GM12801 (cell line): ENCODE results near the gene COL21A1.

Source experiments
- CTCF ChIP-seq: IDR thresholded peaks from one replicate; pipeline ENCODE4 v1.5.1; 2011; ENCODE audit warnings: control low read depth; ENCODE audit not compliant: insufficient read length; ENCODE audit errors: extremely low read depth

COL21A1 gene

GRCh38 chr6:56246881-56247653 is at the start of gene COL21A1:
Gene COL21A1, minus strand, starts transcription at chr6:56247580. Its CDS starts 64,962 bp downstream, at chr6:56182618.
- TF ChIP-seq CTCF: no peak

- TF ChIP-seq CTCF: no peak
These were observed 46.4 kb upstream of the COL21A1 start for GRCh38 chr6:56293781-56294180.

GRCh38 chr6:56292505-56293181 is 45.3 kb upstream of the COL21A1 start:
- TF ChIP-seq CTCF: no peak

- no peak for TF ChIP-seq CTCF
These were observed 44.0 kb upstream of the COL21A1 start for GRCh38 chr6:56291302-56291917.

GRCh38 chr6:56289721-56290120 is 42.3 kb upstream of the COL21A1 start:
- no peak for TF ChIP-seq CTCF

- TF ChIP-seq CTCF: no peak
These were observed 41.0 kb upstream of the COL21A1 start for GRCh38 chr6:56288347-56288746.

- TF ChIP-seq CTCF: no peak
These were observed 35.0 kb upstream of the COL21A1 start for GRCh38 chr6:56282391-56282790.
